Measurements from ENCODE around the gene KDM5B.
"Not testable (repeated sequence)": the region's sequence is repeated elsewhere in the genome, so short reads cannot be mapped to it uniquely, and the experiment has no call there.

Gene KDM5B

GRCh38 chr1:202770135-202770534, 38.1 kb downstream of the KDM5B start:
- H3K9me3 ChIP-seq (ENCODE audit: control insufficient read depth, low read depth, low read length) = no peaks in the 10 kb centered on the region
- H3K27me3 ChIP-seq (ENCODE audit: control insufficient read depth, insufficient read depth, low read length) = no peaks in the 10 kb centered on the region
- H3K4me1 ChIP-seq (ENCODE audit: control insufficient read depth, low read depth, low read length) = no peaks in the 10 kb centered on the region
- H3K4me3 ChIP-seq (ENCODE audit: low read length) = no peak overlapping the region
- H3K36me3 ChIP-seq (ENCODE audit: control insufficient read depth, low read depth, low read length) = peaks cover 71% of the 10 kb centered on the region
- H3K9ac ChIP-seq (ENCODE audit: low read length) = no peak overlapping the region
- H3K27ac ChIP-seq (ENCODE audit: low read length) = no peak overlapping the region

GRCh38 chr1:202765721-202766120, 42.5 kb downstream of the KDM5B start:
- Histone ChIP-seq H3K36me3 (ENCODE audit: control insufficient read depth, low read depth, low read length) (peaks cover 77% of the 10 kb centered on the region), H3K4me1 (ENCODE audit: control insufficient read depth, low read depth, low read length) (no peaks in the 10 kb centered on the region), H3K27me3 (ENCODE audit: control insufficient read depth, insufficient read depth, low read length) (no peaks in the 10 kb centered on the region), H3K27ac (ENCODE audit: low read length) (no peak overlapping the region), H3K9ac (ENCODE audit: low read length) (no peak overlapping the region), H3K4me3 (ENCODE audit: low read length) (no peak overlapping the region), H3K9me3 (ENCODE audit: control insufficient read depth, low read depth, low read length) (no peaks in the 10 kb centered on the region)

- H3K36me3 ChIP-seq (ENCODE audit: control insufficient read depth, low read depth, low read length) = peaks cover 95% of the 10 kb centered on the region
- no peak overlapping the region for H3K9ac ChIP-seq (ENCODE audit: low read length)
- H3K9me3 ChIP-seq (ENCODE audit: control insufficient read depth, low read depth, low read length) = no peaks in the 10 kb centered on the region
- H3K27me3 ChIP-seq (ENCODE audit: control insufficient read depth, insufficient read depth, low read length) = no peaks in the 10 kb centered on the region
- H3K27ac ChIP-seq (ENCODE audit: low read length) = no peak overlapping the region
- no peak overlapping the region for H3K4me3 ChIP-seq (ENCODE audit: low read length)
- no peaks in the 10 kb centered on the region for H3K4me1 ChIP-seq (ENCODE audit: control insufficient read depth, low read depth, low read length)
Observed at GRCh38 chr1:202762019-202762418, 46.2 kb downstream of the KDM5B start.

GRCh38 chr1:202760589-202760988, 47.6 kb downstream of the KDM5B start:
- Histone ChIP-seq H3K36me3 (ENCODE audit: control insufficient read depth, low read depth, low read length) (peaks cover 95% of the 10 kb centered on the region), H3K27ac (ENCODE audit: low read length) (no peak overlapping the region), H3K4me3 (ENCODE audit: low read length) (no peak overlapping the region), H3K27me3 (ENCODE audit: control insufficient read depth, insufficient read depth, low read length) (no peaks in the 10 kb centered on the region), H3K9ac (ENCODE audit: low read length) (no peak overlapping the region), H3K4me1 (ENCODE audit: control insufficient read depth, low read depth, low read length) (no peaks in the 10 kb centered on the region), H3K9me3 (ENCODE audit: control insufficient read depth, low read depth, low read length) (no peaks in the 10 kb centered on the region)

- peaks cover 97% of the 10 kb centered on the region for H3K36me3 ChIP-seq (ENCODE audit: control insufficient read depth, low read depth, low read length)
- no peak overlapping the region for H3K27ac ChIP-seq (ENCODE audit: low read length)
- H3K27me3 ChIP-seq (ENCODE audit: control insufficient read depth, insufficient read depth, low read length) = no peaks in the 10 kb centered on the region
- H3K4me3 ChIP-seq (ENCODE audit: low read length) = no peak overlapping the region
- H3K9ac ChIP-seq (ENCODE audit: low read length) = no peak overlapping the region
- no peaks in the 10 kb centered on the region for H3K9me3 ChIP-seq (ENCODE audit: control insufficient read depth, low read depth, low read length)
- no peaks in the 10 kb centered on the region for H3K4me1 ChIP-seq (ENCODE audit: control insufficient read depth, low read depth, low read length)
Observed at GRCh38 chr1:202756391-202756790, 51.8 kb downstream of the KDM5B start.

- Histone ChIP-seq H3K4me3 (ENCODE audit: low read length) (no peak overlapping the region), H3K9me3 (ENCODE audit: control insufficient read depth, low read depth, low read length) (no peaks in the 10 kb centered on the region), H3K36me3 (ENCODE audit: control insufficient read depth, low read depth, low read length) (peaks cover 99% of the 10 kb centered on the region), H3K27ac (ENCODE audit: low read length) (no peak overlapping the region), H3K4me1 (ENCODE audit: control insufficient read depth, low read depth, low read length) (no peaks in the 10 kb centered on the region), H3K9ac (ENCODE audit: low read length) (no peak overlapping the region), H3K27me3 (ENCODE audit: control insufficient read depth, insufficient read depth, low read length) (no peaks in the 10 kb centered on the region)
Observed at GRCh38 chr1:202754293-202754692, 53.9 kb downstream of the KDM5B start.

- Histone ChIP-seq H3K9ac (ENCODE audit: low read length) (no peak overlapping the region), H3K9me3 (ENCODE audit: control insufficient read depth, low read depth, low read length) (no peaks in the 10 kb centered on the region), H3K36me3 (ENCODE audit: control insufficient read depth, low read depth, low read length) (peaks cover 99% of the 10 kb centered on the region), H3K4me3 (ENCODE audit: low read length) (no peak overlapping the region), H3K27me3 (ENCODE audit: control insufficient read depth, insufficient read depth, low read length) (no peaks in the 10 kb centered on the region), H3K27ac (ENCODE audit: low read length) (no peak overlapping the region), H3K4me1 (ENCODE audit: control insufficient read depth, low read depth, low read length) (no peaks in the 10 kb centered on the region)
Observed at GRCh38 chr1:202752774-202753173, 55.4 kb downstream of the KDM5B start.

- H3K4me1 ChIP-seq (ENCODE audit: control insufficient read depth, low read depth, low read length) = no peaks in the 10 kb centered on the region
- no peak overlapping the region for H3K4me3 ChIP-seq (ENCODE audit: low read length)
- H3K9me3 ChIP-seq (ENCODE audit: control insufficient read depth, low read depth, low read length) = no peaks in the 10 kb centered on the region
- no peak overlapping the region for H3K9ac ChIP-seq (ENCODE audit: low read length)
- H3K27ac ChIP-seq (ENCODE audit: low read length) = no peak overlapping the region
- no peaks in the 10 kb centered on the region for H3K27me3 ChIP-seq (ENCODE audit: control insufficient read depth, insufficient read depth, low read length)
- peaks cover 97% of the 10 kb centered on the region for H3K36me3 ChIP-seq (ENCODE audit: control insufficient read depth, low read depth, low read length)
Observed at GRCh38 chr1:202750761-202751160, 57.5 kb downstream of the KDM5B start.

GRCh38 chr1:202750024-202750423, 58.2 kb downstream of the KDM5B start:
- H3K27ac ChIP-seq (ENCODE audit: low read length) = no peak overlapping the region
- H3K27me3 ChIP-seq (ENCODE audit: control insufficient read depth, insufficient read depth, low read length) = no peaks in the 10 kb centered on the region
- H3K4me1 ChIP-seq (ENCODE audit: control insufficient read depth, low read depth, low read length) = no peaks in the 10 kb centered on the region
- H3K9me3 ChIP-seq (ENCODE audit: control insufficient read depth, low read depth, low read length) = no peaks in the 10 kb centered on the region
- H3K4me3 ChIP-seq (ENCODE audit: low read length) = no peak overlapping the region
- no peak overlapping the region for H3K9ac ChIP-seq (ENCODE audit: low read length)
- peaks cover 97% of the 10 kb centered on the region for H3K36me3 ChIP-seq (ENCODE audit: control insufficient read depth, low read depth, low read length)

- H3K4me1 ChIP-seq (ENCODE audit: control insufficient read depth, low read depth, low read length) = no peaks in the 10 kb centered on the region
- H3K9ac ChIP-seq (ENCODE audit: low read length) = no peak overlapping the region
- no peak overlapping the region for H3K27ac ChIP-seq (ENCODE audit: low read length)
- H3K36me3 ChIP-seq (ENCODE audit: control insufficient read depth, low read depth, low read length) = peaks cover 96% of the 10 kb centered on the region
- H3K9me3 ChIP-seq (ENCODE audit: control insufficient read depth, low read depth, low read length) = no peaks in the 10 kb centered on the region
- H3K27me3 ChIP-seq (ENCODE audit: control insufficient read depth, insufficient read depth, low read length) = no peaks in the 10 kb centered on the region
- no peak overlapping the region for H3K4me3 ChIP-seq (ENCODE audit: low read length)
Observed at GRCh38 chr1:202745323-202745888, 62.8 kb downstream of the KDM5B start.

GRCh38 chr1:202744770-202745169, 63.5 kb downstream of the KDM5B start:
- peaks cover 90% of the 10 kb centered on the region for H3K36me3 ChIP-seq (ENCODE audit: control insufficient read depth, low read depth, low read length)
- H3K4me3 ChIP-seq (ENCODE audit: low read length); H3K9me3 ChIP-seq (ENCODE audit: control insufficient read depth, low read depth, low read length); H3K27me3 ChIP-seq (ENCODE audit: control insufficient read depth, insufficient read depth, low read length); H3K4me1 ChIP-seq (ENCODE audit: control insufficient read depth, low read depth, low read length); H3K9ac ChIP-seq (ENCODE audit: low read length); H3K27ac ChIP-seq (ENCODE audit: low read length): not testable (repeated sequence)

GRCh38 chr1:202742496-202742895, 65.7 kb downstream of the KDM5B start:
- Histone ChIP-seq H3K9me3 (ENCODE audit: control insufficient read depth, low read depth, low read length) (no peaks in the 10 kb centered on the region), H3K9ac (ENCODE audit: low read length) (no peak overlapping the region), H3K36me3 (ENCODE audit: control insufficient read depth, low read depth, low read length) (peaks cover 85% of the 10 kb centered on the region), H3K27ac (ENCODE audit: low read length) (no peak overlapping the region), H3K4me1 (ENCODE audit: control insufficient read depth, low read depth, low read length) (no peaks in the 10 kb centered on the region), H3K4me3 (ENCODE audit: low read length) (no peak overlapping the region), H3K27me3 (ENCODE audit: control insufficient read depth, insufficient read depth, low read length) (no peaks in the 10 kb centered on the region)

All from iPS-18a (cell line).